ENCODE measurements around the gene DPM1.

The DPM1 gene

GRCh38 chr20:50895111-50895830 is 63.1 kb downstream of the DPM1 start:
- no peak for DNase-seq (ENCODE audit: low read depth, low spot score)
- no peak for TF ChIP-seq CTCF (IDR thresholded peaks at IDR 0.05; ENCODE audit: low read depth, low read length)
- in situ Hi-C loops (cut with HindIII; ENCODE audit: low sequenced_read_pairs), result no loop called here

GRCh38 chr20:50893620-50894019 is 64.7 kb downstream of the DPM1 start:
- TF ChIP-seq CTCF (IDR thresholded peaks at IDR 0.05; ENCODE audit: low read depth, low read length), result no peak
- in situ Hi-C loops (cut with HindIII; ENCODE audit: low sequenced_read_pairs), result no loop called here
- DNase-seq (ENCODE audit: low read depth, low spot score), result no peak
- no peak overlapping the region for H3K4me3 ChIP-seq (ENCODE audit: low read depth, low read length)

More at GRCh38 chr20:50895111-50895830, 63.1 kb downstream of the DPM1 start:
- H3K4me3 ChIP-seq (ENCODE audit: low read depth, low read length), result no peak overlapping the region

GRCh38 chr20:50892394-50892793 is 65.9 kb downstream of the DPM1 start:
- no peak for TF ChIP-seq CTCF (IDR thresholded peaks at IDR 0.05; ENCODE audit: low read depth, low read length)
- no peak for DNase-seq (ENCODE audit: low read depth, low spot score)
- in situ Hi-C loops (cut with HindIII; ENCODE audit: low sequenced_read_pairs), result no loop called here

GRCh38 chr20:50891138-50891537 is 67.2 kb downstream of the DPM1 start:
- H3K4me3 ChIP-seq (ENCODE audit: low read depth, low read length), result no peak overlapping the region
- TF ChIP-seq CTCF (IDR thresholded peaks at IDR 0.05; ENCODE audit: low read depth, low read length), result no peak
- in situ Hi-C loops (cut with HindIII; ENCODE audit: low sequenced_read_pairs), result no loop called here
- DNase-seq (ENCODE audit: low read depth, low spot score), result no peak

More at GRCh38 chr20:50892394-50892793, 65.9 kb downstream of the DPM1 start:
- no peak overlapping the region for H3K4me3 ChIP-seq (ENCODE audit: low read depth, low read length)

- no peak for TF ChIP-seq CTCF (IDR thresholded peaks at IDR 0.05; ENCODE audit: low read depth, low read length)
- no peak for DNase-seq (ENCODE audit: low read depth, low spot score)
- in situ Hi-C loops (cut with HindIII; ENCODE audit: low sequenced_read_pairs), result no loop called here
- H3K4me3 ChIP-seq (ENCODE audit: low read depth, low read length), result no peak overlapping the region
Measured at GRCh38 chr20:50887576-50887975, 70.8 kb downstream of the DPM1 start.

- DNase-seq (ENCODE audit: low read depth, low spot score), result no peak
- no peak for TF ChIP-seq CTCF (IDR thresholded peaks at IDR 0.05; ENCODE audit: low read depth, low read length)
- H3K4me3 ChIP-seq (ENCODE audit: low read depth, low read length), result no peak overlapping the region
- in situ Hi-C loops (cut with HindIII; ENCODE audit: low sequenced_read_pairs), result no loop called here
Measured at GRCh38 chr20:50886184-50886790, 72.0 kb downstream of the DPM1 start.
